Hair follicular keratinocyte (primary cell): ENCODE results near the gene DES. TPM values are rescaled to one million over a fixed set of nuclear protein-coding genes. Genes with fewer than 3 reads are reported as not detected.

Source experiments
- total RNA-seq: library from RNA; depleted of rRNA; stranded (reverse); fragments of >200 nt; gene quantifications from 2 replicates; pipeline ENCODE4 v1.2.3, GENCODE V29; 2015

The DES gene
- not detected in 2 replicates for total RNA-seq

DNA sequence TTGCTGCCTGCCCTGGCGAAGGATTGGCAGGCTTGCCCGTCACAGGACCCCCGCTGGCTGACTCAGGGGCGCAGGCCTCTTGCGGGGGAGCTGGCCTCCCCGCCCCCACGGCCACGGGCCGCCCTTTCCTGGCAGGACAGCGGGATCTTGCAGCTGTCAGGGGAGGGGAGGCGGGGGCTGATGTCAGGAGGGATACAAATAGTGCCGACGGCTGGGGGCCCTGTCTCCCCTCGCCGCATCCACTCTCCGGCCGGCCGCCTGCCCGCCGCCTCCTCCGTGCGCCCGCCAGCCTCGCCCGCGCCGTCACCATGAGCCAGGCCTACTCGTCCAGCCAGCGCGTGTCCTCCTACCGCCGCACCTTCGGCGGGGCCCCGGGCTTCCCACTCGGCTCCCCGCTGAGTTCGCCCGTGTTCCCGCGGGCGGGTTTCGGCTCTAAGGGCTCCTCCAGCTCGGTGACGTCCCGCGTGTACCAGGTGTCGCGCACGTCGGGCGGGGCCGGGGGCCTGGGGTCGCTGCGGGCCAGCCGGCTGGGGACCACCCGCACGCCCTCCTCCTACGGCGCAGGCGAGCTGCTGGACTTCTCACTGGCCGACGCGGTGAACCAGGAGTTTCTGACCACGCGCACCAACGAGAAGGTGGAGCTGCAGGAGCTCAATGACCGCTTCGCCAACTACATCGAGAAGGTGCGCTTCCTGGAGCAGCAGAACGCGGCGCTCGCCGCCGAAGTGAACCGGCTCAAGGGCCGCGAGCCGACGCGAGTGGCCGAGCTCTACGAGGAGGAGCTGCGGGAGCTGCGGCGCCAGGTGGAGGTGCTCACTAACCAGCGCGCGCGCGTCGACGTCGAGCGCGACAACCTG, at the start of gene DES:
Gene DES (plus strand): TSS at position 223 of the 857 bp plus-strand sequence. CDS start 86 bp downstream, at position 309.

DNA sequence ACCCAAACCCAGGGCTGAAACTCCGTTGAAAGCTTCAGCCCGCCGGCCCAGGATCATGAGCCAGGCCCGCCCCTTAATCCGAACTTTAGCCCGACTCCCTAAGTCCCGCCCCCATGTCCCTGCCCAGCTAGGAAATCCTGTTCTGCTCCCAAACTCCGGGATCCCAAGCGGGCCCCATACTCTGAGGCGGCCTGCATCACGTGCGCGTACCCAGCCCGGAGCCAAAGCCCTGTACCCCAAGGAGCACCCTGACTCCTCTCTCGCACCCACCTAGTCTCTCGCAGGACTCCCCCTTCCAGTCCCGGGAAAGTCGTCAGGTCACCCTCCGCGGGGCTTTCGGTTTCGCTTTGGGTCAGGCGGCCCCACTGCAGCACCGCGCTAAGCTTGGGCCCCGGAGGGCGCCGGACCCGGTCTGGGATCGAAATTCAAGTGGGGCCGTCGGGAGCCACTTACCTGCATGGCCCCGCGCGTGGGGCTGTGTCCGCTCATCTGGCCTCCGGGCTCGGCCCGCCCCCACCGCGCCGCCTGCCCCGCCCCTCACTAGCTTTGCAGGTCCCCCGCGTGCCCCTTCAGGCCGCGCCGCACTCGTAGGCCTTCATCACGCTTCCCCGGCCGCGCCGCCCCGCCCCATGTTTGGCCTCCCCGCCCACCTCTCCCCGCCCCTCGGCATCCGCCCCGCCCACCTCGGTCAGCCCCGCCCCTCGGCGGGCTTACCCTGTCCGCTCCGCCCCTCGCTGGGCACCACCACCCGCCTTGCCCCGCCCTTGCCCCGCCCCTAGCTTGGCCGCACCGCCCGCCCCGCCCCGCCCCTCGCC, 30.7 kb upstream of the DES start, which contains the start of gene DNPEP:
Gene DNPEP (minus strand): TSS at position 607 of the 815 bp plus-strand sequence. CDS start 118 bp downstream, at position 489.

GRCh38 chr2:219434718-219435525, 16.7 kb downstream of the DES start, which contains the start of gene SPEG:
Gene SPEG (plus strand): TSS chr2:219434843. CDS start chr2:219434978, 135 bp downstream.

Other genes starting within 250 kb of the DES start
- gene SLC23A3, start 248.3 kb upstream of the DES start, total RNA-seq: 0.11 and 0.39 TPM in 2 replicates
- 40.1 and 43.7 TPM in 2 replicates for gene CNPPD1, start 241.5 kb upstream of the DES start, total RNA-seq
- 44.2 and 46.0 TPM in 2 replicates for gene RETREG2, start 240.1 kb upstream of the DES start, total RNA-seq
- gene ZFAND2B, start 211.6 kb upstream of the DES start, total RNA-seq: 38.2 and 42.1 TPM in 2 replicates
- gene ABCB6, start 199.4 kb upstream of the DES start, total RNA-seq: 9.5 and 15.1 TPM in 2 replicates
- gene ATG9A, start 188.7 kb upstream of the DES start, total RNA-seq: 36.9 and 40.2 TPM in 2 replicates
- 23.5 and 27.4 TPM in 2 replicates for gene ANKZF1, start 188.6 kb upstream of the DES start, total RNA-seq
- gene GLB1L, start 172.9 kb upstream of the DES start, total RNA-seq: 8.0 and 10.2 TPM in 2 replicates
- 13.7 and 38.1 TPM in 2 replicates for gene STK16, start 172.9 kb upstream of the DES start, total RNA-seq
- not detected in 2 replicates for gene TUBA4B, start 165.1 kb upstream of the DES start, total RNA-seq
- gene TUBA4A, start 164.5 kb upstream of the DES start, total RNA-seq: 253 and 330 TPM in 2 replicates
- 21.4 and 25.8 TPM in 2 replicates for gene DNAJB2, start 139.0 kb upstream of the DES start, total RNA-seq
- 0.08 TPM in 1 of 2 replicates, not detected in the other for gene PTPRN, start 109.0 kb upstream of the DES start, total RNA-seq
- gene RESP18, start 85.6 kb upstream of the DES start, total RNA-seq: not detected in 2 replicates
- gene DNPEP, start 30.5 kb upstream of the DES start, total RNA-seq: 46.6 and 51.1 TPM in 2 replicates
- 13.8 and 30.5 TPM in 2 replicates for gene SPEG, start 16.5 kb downstream of the DES start, total RNA-seq
- gene GMPPA, start 80.5 kb downstream of the DES start, total RNA-seq: 56.1 and 82.3 TPM in 2 replicates
- gene ASIC4, start 96.1 kb downstream of the DES start, total RNA-seq: 0.16 TPM in 1 of 2 replicates, not detected in the other
- gene CHPF, start 125.4 kb downstream of the DES start, total RNA-seq: 171 and 235 TPM in 2 replicates
- gene TMEM198, start 125.7 kb downstream of the DES start, total RNA-seq: 0.47 and 1.7 TPM in 2 replicates
- 29.7 and 38.7 TPM in 2 replicates for gene OBSL1, start 153.2 kb downstream of the DES start, total RNA-seq
- 0.19 TPM in 1 of 2 replicates, not detected in the other for gene INHA, start 153.9 kb downstream of the DES start, total RNA-seq
- 14.8 and 18.6 TPM in 2 replicates for gene STK11IP, start 179.5 kb downstream of the DES start, total RNA-seq
- 11.7 and 13.7 TPM in 2 replicates for gene SLC4A3, start 209.3 kb downstream of the DES start, total RNA-seq